HEK293T (cell line): ENCODE results near the gene GAN.

Source experiments
- CTCF ChIA-PET: fragments of 350-600 bp; formaldehyde crosslinking; extraction: SDS; loops from one replicate; lab custom pipeline; 2021; ENCODE audit warnings: antibody characterized with exemption, inconsistent platforms; lab: Yijun Ruan, JAX
- POLR2A ChIA-PET: fragments of 350-600 bp; formaldehyde crosslinking; extraction: SDS; loops from one replicate; lab custom pipeline; 2020; ENCODE audit warnings: antibody characterized with exemption, inconsistent platforms; lab: Yijun Ruan, JAX
- DNase-seq: peaks from one replicate; pipeline ENCODE4 v3.0.0; 2012; ENCODE audit warnings: mixed read lengths; ENCODE audit errors: extremely low spot score
- ARNT ChIP-seq: fragments of 450-650 bp; IDR thresholded peaks from 2 replicates; pipeline ENCODE4 v1.6.1; 2017; ENCODE audit warnings: mild to moderate bottlenecking
- BHLHE40 ChIP-seq: fragments of 450-650 bp; IDR thresholded peaks from 2 replicates; pipeline ENCODE4 v1.6.1; 2016; ENCODE audit warnings: mild to moderate bottlenecking, moderate library complexity, borderline replicate concordance
- CTBP1 ChIP-seq: fragments of 450-650 bp; IDR thresholded peaks from 2 replicates; pipeline ENCODE4 v1.6.1; 2016; ENCODE audit warnings: borderline replicate concordance
- ELF4 ChIP-seq: fragments of 450-650 bp; IDR thresholded peaks from 2 replicates; pipeline ENCODE4 v1.6.1; 2017; ENCODE audit warnings: antibody characterized with exemption
- FOXA1 ChIP-seq: fragments of 450-650 bp; IDR thresholded peaks from 2 replicates; pipeline ENCODE4 v1.6.1; 2016; ENCODE audit warnings: mild to moderate bottlenecking
- FOXK2 ChIP-seq: fragments of 450-650 bp; IDR thresholded peaks from 2 replicates; pipeline ENCODE4 v1.6.1; 2016; ENCODE audit warnings: mild to moderate bottlenecking
- FOXM1 ChIP-seq: fragments of 450-650 bp; IDR thresholded peaks from 2 replicates; pipeline ENCODE4 v1.6.1; 2017; ENCODE audit warnings: mild to moderate bottlenecking, borderline replicate concordance
- HDGF ChIP-seq: fragments of 450-650 bp; IDR thresholded peaks from 2 replicates; pipeline ENCODE4 v1.6.1; 2017; ENCODE audit warnings: antibody characterized with exemption, borderline replicate concordance
- L3MBTL2 ChIP-seq: fragments of 450-650 bp; conservative IDR thresholded peaks from 2 replicates; pipeline ENCODE4 v1.6.1; 2016; ENCODE audit warnings: mild to moderate bottlenecking
- LEF1 ChIP-seq: fragments of 450-650 bp; IDR thresholded peaks from 2 replicates; pipeline ENCODE4 v1.6.1; 2017; ENCODE audit warnings: mild to moderate bottlenecking, borderline replicate concordance
- NFRKB ChIP-seq: fragments of 450-650 bp; IDR thresholded peaks from 2 replicates; pipeline ENCODE4 v1.6.1; 2016; ENCODE audit warnings: mild to moderate bottlenecking, moderate library complexity
- SP1 ChIP-seq: fragments of 450-650 bp; IDR thresholded peaks from 2 replicates; pipeline ENCODE4 v1.6.1; 2017
- SUZ12 ChIP-seq: fragments of 450-650 bp; IDR thresholded peaks from 2 replicates; pipeline ENCODE4 v1.6.1; 2016; ENCODE audit warnings: mild to moderate bottlenecking
- TARDBP ChIP-seq: fragments of 450-650 bp; IDR thresholded peaks from 2 replicates; pipeline ENCODE4 v1.6.1; 2016
- ZNF384 ChIP-seq: fragments of 450-650 bp; IDR thresholded peaks from 2 replicates; pipeline ENCODE4 v1.6.1; 2016
- TF ChIP-seq, protein P1 (sequence below): fragments of 450-650 bp; IDR thresholded peaks from 2 replicates; pipeline ENCODE4 v1.6.1; 2016

Gene GAN

DNA sequence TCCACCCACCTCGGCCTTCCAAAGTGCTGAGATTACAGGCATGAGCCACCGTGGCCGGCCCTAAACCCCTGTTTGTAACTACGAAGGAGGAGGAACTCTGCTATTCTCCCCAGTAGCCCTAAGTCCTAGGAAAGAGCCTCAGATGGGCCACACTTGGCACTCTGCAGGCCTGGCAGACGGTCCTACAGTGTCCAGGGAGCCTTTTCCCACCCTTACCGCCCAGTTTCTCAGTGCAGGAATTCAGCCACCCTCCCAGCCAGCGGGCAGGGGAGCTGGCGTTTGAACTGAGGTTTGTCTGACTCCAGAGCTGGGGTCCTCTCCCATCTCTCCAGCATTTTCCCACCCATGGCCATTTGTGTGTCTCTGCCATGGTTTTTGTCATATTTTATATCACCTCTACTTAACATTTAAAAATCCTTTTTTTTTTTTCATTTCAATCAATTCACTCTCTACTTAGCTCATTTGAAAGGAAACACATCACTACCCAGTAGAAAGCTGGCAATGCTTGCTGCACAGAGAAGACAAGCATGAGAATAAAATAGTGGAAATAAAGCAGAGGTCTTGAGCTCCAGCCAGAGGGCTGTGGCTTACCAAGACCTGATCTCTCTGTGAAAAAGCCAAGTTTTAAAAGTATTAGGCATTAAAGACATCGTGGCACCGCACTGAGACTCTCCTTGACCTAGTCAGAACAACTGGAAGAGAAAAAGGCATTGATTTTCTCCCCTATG lies 41.4 kb upstream of the GAN start:
- no peak for DNase-seq
- POLR2A ChIA-PET, result interaction anchor here (1.9 kb wide), 1 partner anchor 41 kb away, joined by 4 read pairs; the partner anchor contains the start of gene GAN
- CTCF ChIA-PET, result no interaction called here
- TF ChIP-seq HDGF (no peak), ZNF384 (no peak), CTBP1 (no peak)

DNA sequence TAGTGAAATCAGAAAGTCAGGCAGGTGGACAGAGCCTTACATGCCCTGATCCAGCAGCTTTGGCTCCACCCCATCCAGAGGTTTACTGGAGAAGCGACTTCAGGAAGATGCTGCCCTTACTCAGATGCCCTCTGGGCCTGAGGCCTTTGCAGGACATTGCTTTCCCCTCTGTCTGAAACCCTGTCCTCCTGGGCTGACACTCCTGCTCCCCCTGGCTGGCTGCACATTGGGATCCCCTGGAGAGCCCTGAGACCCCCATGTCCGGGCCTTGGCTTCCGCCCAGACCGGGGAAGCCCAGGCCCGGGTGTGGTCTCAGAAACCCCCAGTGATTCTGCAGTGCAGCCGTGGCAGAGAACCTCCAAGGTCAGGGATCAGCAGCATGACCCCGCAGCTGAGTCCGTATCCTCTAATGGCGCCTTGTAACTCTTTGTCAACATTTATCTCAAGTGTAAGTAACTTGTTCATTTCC lies 39.7 kb upstream of the GAN start:
- no peak for DNase-seq
- TF ChIP-seq ARNT (no peak), FOXA1 (no peak), HDGF (no peak), CTBP1 (no peak), SUZ12 (no peak), FOXK2 (no peak), LEF1 (no peak), ZNF384 (no peak), NFRKB (no peak), TARDBP (no peak)
- CTCF ChIA-PET, result no interaction called here
- POLR2A ChIA-PET, result interaction anchor here (1.9 kb wide), 1 partner anchor 40 kb away, joined by 4 read pairs; the partner anchor contains the start of gene GAN

DNA sequence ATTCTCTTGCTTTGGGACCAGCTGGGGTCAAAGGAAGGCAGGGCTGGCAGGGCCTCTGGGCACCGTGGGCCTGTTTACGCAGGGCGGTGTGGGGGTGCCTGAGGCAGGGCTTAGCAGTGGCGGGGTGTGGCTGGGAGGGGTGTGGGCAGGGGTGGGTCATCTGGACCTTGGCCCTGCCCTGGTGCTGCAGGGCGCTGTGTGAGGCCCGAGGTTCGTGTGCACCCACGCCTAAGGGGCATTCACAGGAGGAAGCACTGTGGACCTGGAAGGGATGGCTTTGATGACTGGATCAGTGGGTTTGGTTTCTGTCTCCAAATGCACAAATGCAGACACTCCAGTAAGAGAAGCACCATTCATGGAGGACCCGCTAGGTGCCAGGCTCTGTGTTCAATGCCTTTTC lies 39.0 kb upstream of the GAN start:
- no peak for DNase-seq
- ChIA-PET POLR2A (no interaction called here), CTCF (no interaction called here)
- TF ChIP-seq BHLHE40 (no peak), CTBP1 (no peak), SP1 (no peak), FOXK2 (no peak), LEF1 (no peak), ZNF384 (no peak), FOXA1 (no peak), NFRKB (no peak), FOXM1 (no peak), HDGF (no peak), TARDBP (no peak), ARNT (no peak), L3MBTL2 (no peak), ELF4 (no peak)

DNA sequence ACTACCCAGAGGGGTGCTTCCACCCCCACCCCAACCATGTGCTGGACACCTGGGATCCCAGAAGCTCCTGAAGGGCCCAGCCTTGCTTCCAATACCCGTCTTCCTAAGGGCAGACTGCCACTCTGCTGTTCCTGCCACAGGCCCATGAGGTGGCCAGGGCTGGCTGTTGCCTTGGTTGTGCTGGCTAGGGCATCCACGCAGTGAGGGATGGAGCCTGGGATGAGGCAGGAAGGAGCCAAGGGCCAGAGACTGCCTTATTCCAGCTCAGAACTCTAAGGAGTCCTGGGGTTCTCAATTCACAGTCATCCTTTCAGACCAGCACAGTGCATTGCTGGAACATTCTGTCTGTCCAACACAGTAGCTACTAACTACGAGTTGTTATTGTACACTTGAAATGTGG lies 38.4 kb upstream of the GAN start:
- no peak for DNase-seq
- POLR2A ChIA-PET, result interaction anchor here (1.0 kb wide), 1 partner anchor 10 kb away, joined by 3 read pairs; no protein-coding TSS in a partner anchor
- CTCF ChIA-PET, result interaction anchor here (1.4 kb wide), 1 partner anchor 16 kb away, joined by 3 read pairs; no protein-coding TSS in a partner anchor
- TF ChIP-seq FOXA1 (no peak), ARNT (no peak), BHLHE40 (no peak), CTBP1 (no peak), SUZ12 (no peak), HDGF (no peak)

DNA sequence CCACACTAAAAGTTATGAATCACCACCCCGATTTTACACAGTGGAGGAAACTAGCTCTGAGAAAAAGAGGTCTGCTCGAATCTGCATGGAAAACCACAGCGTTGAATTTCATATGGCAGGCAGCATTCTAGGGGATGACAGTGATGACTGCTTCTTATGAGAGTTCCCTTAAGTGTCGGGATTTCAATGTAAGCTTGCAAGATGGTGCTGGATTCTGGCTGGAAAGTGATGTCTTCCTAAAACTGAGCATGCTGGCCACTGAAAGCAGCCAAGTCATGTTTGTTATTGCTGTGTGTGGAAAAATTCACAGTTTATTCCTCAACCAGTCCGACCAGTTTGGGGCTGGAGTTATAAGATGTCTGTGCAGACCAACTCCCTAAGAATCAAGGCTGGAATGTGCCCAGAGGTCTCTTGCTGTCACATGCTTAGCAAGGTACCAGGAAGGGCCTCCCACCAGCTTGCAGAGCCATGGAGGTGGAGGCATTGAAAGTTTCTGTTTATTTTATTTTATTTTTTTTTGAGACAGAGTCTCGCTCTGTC lies 37.2 kb upstream of the GAN start:
- DNase-seq, result no peak
- no peak for TF ChIP-seq SUZ12
- TF ChIP-seq BHLHE40, result no peak
- TF ChIP-seq CTBP1, result no peak
- TF ChIP-seq HDGF, result no peak
- no peak for TF ChIP-seq NFRKB
- TF ChIP-seq, protein P1, sequence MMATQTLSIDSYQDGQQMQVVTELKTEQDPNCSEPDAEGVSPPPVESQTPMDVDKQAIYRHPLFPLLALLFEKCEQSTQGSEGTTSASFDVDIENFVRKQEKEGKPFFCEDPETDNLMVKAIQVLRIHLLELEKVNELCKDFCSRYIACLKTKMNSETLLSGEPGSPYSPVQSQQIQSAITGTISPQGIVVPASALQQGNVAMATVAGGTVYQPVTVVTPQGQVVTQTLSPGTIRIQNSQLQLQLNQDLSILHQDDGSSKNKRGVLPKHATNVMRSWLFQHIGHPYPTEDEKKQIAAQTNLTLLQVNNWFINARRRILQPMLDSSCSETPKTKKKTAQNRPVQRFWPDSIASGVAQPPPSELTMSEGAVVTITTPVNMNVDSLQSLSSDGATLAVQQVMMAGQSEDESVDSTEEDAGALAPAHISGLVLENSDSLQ, result no peak
- TF ChIP-seq LEF1, result no peak
- no peak for TF ChIP-seq ARNT
- no peak for TF ChIP-seq FOXA1
- no peak for TF ChIP-seq SP1
- no peak for TF ChIP-seq TARDBP
- no peak for TF ChIP-seq ZNF384
- no peak for TF ChIP-seq L3MBTL2
- no peak for TF ChIP-seq FOXK2
- no peak for TF ChIP-seq FOXM1
- no peak for TF ChIP-seq ELF4
- ChIA-PET CTCF (interaction anchor here (1.4 kb wide), 1 partner anchor 17 kb away, joined by 3 read pairs; no protein-coding TSS in a partner anchor), POLR2A (no interaction called here)

DNA sequence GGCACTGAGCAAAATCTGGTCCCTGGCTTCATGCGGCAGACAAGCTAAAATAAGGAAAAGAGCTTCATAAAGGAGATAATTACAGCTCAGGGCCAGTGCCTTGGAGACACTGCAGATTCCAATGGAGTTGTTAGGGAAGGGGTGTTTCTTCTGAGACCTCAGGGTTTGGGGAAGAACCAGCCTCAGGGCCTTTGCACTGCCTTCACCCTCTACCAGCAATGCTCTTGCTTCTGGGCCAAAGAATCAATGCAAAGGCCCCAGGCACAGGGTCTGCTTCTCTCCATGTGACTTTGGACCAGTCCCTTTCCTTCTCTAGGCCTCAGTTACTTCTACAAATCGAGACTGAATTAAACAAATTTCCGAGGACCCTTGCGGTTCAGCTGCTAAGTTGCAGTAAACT lies 36.2 kb upstream of the GAN start:
- no peak for DNase-seq
- ChIA-PET CTCF (no interaction called here), POLR2A (no interaction called here)
- TF ChIP-seq LEF1 (no peak), FOXA1 (no peak), FOXM1 (no peak)

DNA sequence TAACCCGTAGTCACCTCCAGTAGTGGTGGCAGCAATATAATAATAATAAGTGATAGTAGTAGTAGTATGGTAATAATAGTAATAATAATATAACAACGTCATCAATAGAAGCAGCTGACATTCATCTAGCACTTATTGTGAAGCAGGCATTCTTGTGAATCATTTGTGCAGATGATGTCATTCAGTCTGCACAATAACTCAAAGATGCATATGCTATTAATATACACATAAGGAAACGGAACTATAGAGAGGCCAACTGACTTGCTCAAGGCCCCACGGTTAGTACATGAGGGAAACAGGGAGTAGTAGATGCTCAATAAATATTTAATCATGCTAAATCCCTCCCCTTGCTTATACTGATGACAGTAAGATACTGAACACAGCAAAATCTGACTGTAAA lies 35.4 kb upstream of the GAN start:
- DNase-seq, result no peak
- TF ChIP-seq LEF1, result no peak
- TF ChIP-seq CTBP1, result no peak
- TF ChIP-seq FOXA1, result no peak
- no peak for TF ChIP-seq HDGF
- TF ChIP-seq L3MBTL2, result no peak
- no peak for TF ChIP-seq BHLHE40
- TF ChIP-seq FOXM1, result no peak
- TF ChIP-seq, protein P1, result no peak
- TF ChIP-seq TARDBP, result no peak
- no peak for TF ChIP-seq ZNF384
- TF ChIP-seq FOXK2, result no peak
- no peak for TF ChIP-seq ELF4
- no peak for TF ChIP-seq SP1
- no peak for TF ChIP-seq SUZ12
- TF ChIP-seq NFRKB, result no peak
- no peak for TF ChIP-seq ARNT
- POLR2A ChIA-PET, result no interaction called here
- CTCF ChIA-PET, result no interaction called here
